ENCODE data around the gene ITFG2. TPM values are rescaled to one million over a fixed set of nuclear protein-coding genes. Genes with fewer than 3 reads are reported as not detected.

Gene ITFG2
- polyA plus RNA-seq, 1 donor: 42.7 TPM

- Histone ChIP-seq H3K4me1 (ENCODE audit: control insufficient read depth, insufficient read depth, low read length) (peaks cover 18% of the 10 kb centered on the region), H3K27ac (ENCODE audit: low read length) (peak within 1 kb of the TSS; percentile 28), H3K27me3 (ENCODE audit: control insufficient read depth, insufficient read depth, low read length) (peaks cover 8% of the 10 kb centered on the region), H3K36me3 (ENCODE audit: control insufficient read depth, insufficient read depth, low read length) (peaks cover 30% of the 10 kb centered on the region), H3K4me3 (ENCODE audit: low read length) (peak within 1 kb of the TSS; percentile 88), H3K9me3 (ENCODE audit: control insufficient read depth, low read depth, low read length) (peaks cover 4% of the 10 kb centered on the region)
- DNase-seq: peak; percentile 84 to 93
- no CpG with 5 or more reads among the region's 63 CpGs for WGBS (ENCODE audit: insufficient coverage, low lambda C conversion rate)
Measured at GRCh38 chr12:2794736-2795289, 17.7 kb upstream of the ITFG2 start, which contains the start of gene FKBP4. Gene FKBP4, plus strand, starts transcription at chr12:2794970. Its CDS starts 170 bp downstream, at chr12:2795140.

- DNase-seq: peak; percentile 42 to 81
- no CpG with 5 or more reads among the region's 111 CpGs for WGBS (ENCODE audit: insufficient coverage, low lambda C conversion rate)
- Histone ChIP-seq H3K9me3 (ENCODE audit: control insufficient read depth, low read depth, low read length) (peaks cover 4% of the 10 kb centered on the region), H3K36me3 (ENCODE audit: control insufficient read depth, insufficient read depth, low read length) (peaks cover 37% of the 10 kb centered on the region), H3K27me3 (ENCODE audit: control insufficient read depth, insufficient read depth, low read length) (peaks cover 8% of the 10 kb centered on the region), H3K4me3 (ENCODE audit: low read length) (peak overlapping the region; percentile 88), H3K4me1 (ENCODE audit: control insufficient read depth, insufficient read depth, low read length) (peaks cover 18% of the 10 kb centered on the region), H3K27ac (ENCODE audit: low read length) (peak overlapping the region; percentile 28)
Measured at GRCh38 chr12:2795291-2796186, 16.9 kb upstream of the ITFG2 start.

GRCh38 chr12:2796187-2796666 lies 16.2 kb upstream of the ITFG2 start:
- Histone ChIP-seq H3K9me3 (ENCODE audit: control insufficient read depth, low read depth, low read length) (peaks cover 4% of the 10 kb centered on the region), H3K36me3 (ENCODE audit: control insufficient read depth, insufficient read depth, low read length) (peaks cover 44% of the 10 kb centered on the region), H3K27me3 (ENCODE audit: control insufficient read depth, insufficient read depth, low read length) (peaks cover 8% of the 10 kb centered on the region), H3K4me3 (ENCODE audit: low read length) (peak overlapping the region; percentile 88), H3K4me1 (ENCODE audit: control insufficient read depth, insufficient read depth, low read length) (peaks cover 18% of the 10 kb centered on the region), H3K27ac (ENCODE audit: low read length) (peak overlapping the region; percentile 28)
- 0% methylated on average over 2 of the region's 14 CpGs for WGBS (ENCODE audit: insufficient coverage, low lambda C conversion rate)
- DNase-seq: peak; percentile 12 to 51

GRCh38 chr12:2797721-2798418 lies 14.6 kb upstream of the ITFG2 start:
- Histone ChIP-seq H3K4me1 (ENCODE audit: control insufficient read depth, insufficient read depth, low read length) (peaks cover 18% of the 10 kb centered on the region), H3K27ac (ENCODE audit: low read length) (no peak overlapping the region), H3K4me3 (ENCODE audit: low read length) (no peak overlapping the region), H3K27me3 (ENCODE audit: control insufficient read depth, insufficient read depth, low read length) (peaks cover 8% of the 10 kb centered on the region), H3K9me3 (ENCODE audit: control insufficient read depth, low read depth, low read length) (peaks cover 4% of the 10 kb centered on the region), H3K36me3 (ENCODE audit: control insufficient read depth, insufficient read depth, low read length) (peaks cover 55% of the 10 kb centered on the region)
- DNase-seq: no peak
- WGBS (ENCODE audit: insufficient coverage, low lambda C conversion rate): no CpG with 5 or more reads among the region's 7 CpGs

- H3K36me3 ChIP-seq (ENCODE audit: control insufficient read depth, insufficient read depth, low read length): peaks cover 76% of the 10 kb centered on the region
- H3K9me3 ChIP-seq (ENCODE audit: control insufficient read depth, low read depth, low read length): no peaks in the 10 kb centered on the region
- no peak for DNase-seq
- no peaks in the 10 kb centered on the region for H3K27me3 ChIP-seq (ENCODE audit: control insufficient read depth, insufficient read depth, low read length)
- H3K4me3 ChIP-seq (ENCODE audit: low read length): no peak overlapping the region
- H3K27ac ChIP-seq (ENCODE audit: low read length): no peak overlapping the region
- H3K4me1 ChIP-seq (ENCODE audit: control insufficient read depth, insufficient read depth, low read length): peaks cover 15% of the 10 kb centered on the region
- no CpG with 5 or more reads among the region's 3 CpGs for WGBS (ENCODE audit: insufficient coverage, low lambda C conversion rate)
Measured at GRCh38 chr12:2800046-2800570, 12.4 kb upstream of the ITFG2 start.

- DNase-seq: no peak
- Histone ChIP-seq H3K27me3 (ENCODE audit: control insufficient read depth, insufficient read depth, low read length) (no peaks in the 10 kb centered on the region), H3K36me3 (ENCODE audit: control insufficient read depth, insufficient read depth, low read length) (peaks cover 76% of the 10 kb centered on the region), H3K4me1 (ENCODE audit: control insufficient read depth, insufficient read depth, low read length) (peaks cover 12% of the 10 kb centered on the region), H3K27ac (ENCODE audit: low read length) (no peak overlapping the region), H3K4me3 (ENCODE audit: low read length) (no peak overlapping the region), H3K9me3 (ENCODE audit: control insufficient read depth, low read depth, low read length) (no peaks in the 10 kb centered on the region)
- no CpG with 5 or more reads among the region's 16 CpGs for WGBS (ENCODE audit: insufficient coverage, low lambda C conversion rate)
Measured at GRCh38 chr12:2801044-2801783, 11.3 kb upstream of the ITFG2 start.

GRCh38 chr12:2803635-2804392 lies 8.7 kb upstream of the ITFG2 start:
- Histone ChIP-seq H3K4me3 (ENCODE audit: low read length) (no peak overlapping the region), H3K27me3 (ENCODE audit: control insufficient read depth, insufficient read depth, low read length) (no peaks in the 10 kb centered on the region), H3K36me3 (ENCODE audit: control insufficient read depth, insufficient read depth, low read length) (peaks cover 56% of the 10 kb centered on the region), H3K4me1 (ENCODE audit: control insufficient read depth, insufficient read depth, low read length) (peaks cover 3% of the 10 kb centered on the region), H3K27ac (ENCODE audit: low read length) (peak overlapping the region; percentile 3), H3K9me3 (ENCODE audit: control insufficient read depth, low read depth, low read length) (no peaks in the 10 kb centered on the region)
- WGBS (ENCODE audit: insufficient coverage, low lambda C conversion rate): 75% methylated on average over 2 of the region's 7 CpGs
- no peak for DNase-seq

GRCh38 chr12:2804393-2805142 lies 7.9 kb upstream of the ITFG2 start:
- peaks cover 3% of the 10 kb centered on the region for H3K4me1 ChIP-seq (ENCODE audit: control insufficient read depth, insufficient read depth, low read length)
- peak; percentile 67 to 79 for DNase-seq
- 100% methylated on average over 1 of the region's 5 CpGs for WGBS (ENCODE audit: insufficient coverage, low lambda C conversion rate)
- no peaks in the 10 kb centered on the region for H3K27me3 ChIP-seq (ENCODE audit: control insufficient read depth, insufficient read depth, low read length)
- no peak overlapping the region for H3K4me3 ChIP-seq (ENCODE audit: low read length)
- H3K9me3 ChIP-seq (ENCODE audit: control insufficient read depth, low read depth, low read length): no peaks in the 10 kb centered on the region
- peaks cover 48% of the 10 kb centered on the region for H3K36me3 ChIP-seq (ENCODE audit: control insufficient read depth, insufficient read depth, low read length)
- H3K27ac ChIP-seq (ENCODE audit: low read length): peak overlapping the region; percentile 3

- Histone ChIP-seq H3K9me3 (ENCODE audit: control insufficient read depth, low read depth, low read length) (no peaks in the 10 kb centered on the region), H3K36me3 (ENCODE audit: control insufficient read depth, insufficient read depth, low read length) (peaks cover 43% of the 10 kb centered on the region), H3K4me3 (ENCODE audit: low read length) (no peak overlapping the region), H3K27ac (ENCODE audit: low read length) (no peak overlapping the region), H3K27me3 (ENCODE audit: control insufficient read depth, insufficient read depth, low read length) (no peaks in the 10 kb centered on the region), H3K4me1 (ENCODE audit: control insufficient read depth, insufficient read depth, low read length) (peaks cover 3% of the 10 kb centered on the region)
- DNase-seq: no peak
- WGBS (ENCODE audit: insufficient coverage, low lambda C conversion rate): no CpG with 5 or more reads among the region's 2 CpGs
Measured at GRCh38 chr12:2805143-2805520, 7.3 kb upstream of the ITFG2 start.
